ENCODE data around the gene FBXO27.
A peak's percentile ranks its signal among the peaks of the same experiment; 100 is the strongest.
"Not testable (repeated sequence)": the region's sequence is repeated elsewhere in the genome, so short reads cannot be mapped to it uniquely, and the experiment has no call there.

The FBXO27 gene, protein sequence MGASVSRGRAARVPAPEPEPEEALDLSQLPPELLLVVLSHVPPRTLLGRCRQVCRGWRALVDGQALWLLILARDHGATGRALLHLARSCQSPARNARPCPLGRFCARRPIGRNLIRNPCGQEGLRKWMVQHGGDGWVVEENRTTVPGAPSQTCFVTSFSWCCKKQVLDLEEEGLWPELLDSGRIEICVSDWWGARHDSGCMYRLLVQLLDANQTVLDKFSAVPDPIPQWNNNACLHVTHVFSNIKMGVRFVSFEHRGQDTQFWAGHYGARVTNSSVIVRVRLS
- 0 to 0.12 (median 0) reads per million in 18 experiments for total RNA-seq

DNA sequence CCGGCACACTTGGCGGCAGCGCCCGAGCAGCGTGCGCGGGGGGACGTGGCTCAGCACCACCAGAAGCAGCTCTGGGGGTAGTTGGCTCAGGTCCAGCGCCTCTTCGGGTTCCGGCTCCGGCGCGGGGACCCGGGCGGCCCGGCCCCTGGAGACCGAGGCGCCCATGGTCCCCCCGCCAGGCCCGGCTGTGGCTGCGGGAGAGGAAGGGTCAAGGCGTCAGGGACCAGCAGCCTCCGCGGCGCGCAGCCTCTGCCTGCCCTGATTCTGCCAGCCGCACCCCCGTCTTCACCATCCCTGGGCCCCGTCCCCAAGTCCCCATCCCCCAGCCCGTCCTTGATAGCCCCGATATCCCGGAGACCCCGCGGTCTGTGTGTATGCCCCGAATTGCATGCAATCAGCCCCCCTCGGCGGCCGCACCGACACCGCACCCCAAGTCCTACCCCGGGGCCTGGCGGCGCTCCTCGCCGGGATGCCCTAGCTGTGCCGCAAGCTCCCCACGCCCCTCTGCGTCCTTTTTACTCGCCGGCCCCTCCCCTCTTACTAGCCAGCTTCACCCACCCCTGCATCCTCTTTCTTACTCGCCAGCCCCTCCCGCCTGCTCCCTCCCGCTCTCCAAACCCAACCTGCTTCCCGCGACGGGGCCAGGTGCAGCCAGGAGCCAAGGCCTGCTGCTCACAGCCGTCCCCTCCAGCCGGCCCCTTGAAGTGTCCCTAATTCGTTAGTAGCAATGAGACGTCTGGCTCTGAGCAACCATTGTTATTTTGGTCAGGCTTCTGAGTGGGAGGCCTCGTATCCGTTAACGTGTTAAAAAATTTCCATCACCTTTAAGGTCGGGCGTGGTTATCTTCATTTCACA lies at the start of gene FBXO27:
FBXO27 (minus strand) TSS at position 487 of the 856 bp plus-strand sequence; CDS start at position 165, 322 bp downstream.
- DNase-seq, result no peak

GRCh38 chr19:39080431-39080830 lies 48.1 kb upstream of the FBXO27 start:
- no peak for DNase-seq

DNA sequence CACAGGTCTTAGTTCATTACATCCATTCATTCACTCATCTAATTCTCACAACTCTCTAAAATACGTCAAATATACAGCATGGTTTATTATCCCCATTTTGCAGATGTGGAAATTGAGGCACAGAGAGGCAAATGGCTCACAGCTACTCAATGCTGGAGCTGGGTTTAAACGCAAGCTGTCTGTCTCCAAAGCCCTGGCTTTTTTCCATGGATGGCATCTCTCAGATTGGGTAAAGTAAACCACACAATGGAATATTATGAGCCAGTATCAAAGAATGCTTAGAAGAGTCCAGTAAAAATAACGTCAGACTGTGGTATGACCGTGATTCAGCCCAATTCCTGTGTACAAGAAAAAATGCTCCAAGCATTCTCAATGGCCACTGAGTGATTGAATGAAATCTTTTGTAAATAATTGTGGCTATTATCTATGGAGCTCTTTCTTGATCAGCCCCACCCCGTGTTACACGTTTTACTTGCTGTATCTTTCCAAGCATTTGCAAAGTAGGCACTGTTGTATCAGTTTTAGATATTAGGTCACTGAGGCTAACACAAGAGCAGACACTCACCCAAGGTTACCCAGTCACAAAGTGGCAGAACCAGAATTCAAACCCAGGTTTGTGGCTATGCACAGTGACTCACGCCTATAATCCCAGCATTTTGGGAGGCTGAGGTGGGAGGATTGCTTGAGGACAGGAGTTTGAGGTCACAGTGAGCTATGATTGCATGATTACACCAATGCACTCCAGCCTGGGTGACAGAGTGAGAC lies 46.3 kb upstream of the FBXO27 start:
- DNase-seq, result no peak

DNA sequence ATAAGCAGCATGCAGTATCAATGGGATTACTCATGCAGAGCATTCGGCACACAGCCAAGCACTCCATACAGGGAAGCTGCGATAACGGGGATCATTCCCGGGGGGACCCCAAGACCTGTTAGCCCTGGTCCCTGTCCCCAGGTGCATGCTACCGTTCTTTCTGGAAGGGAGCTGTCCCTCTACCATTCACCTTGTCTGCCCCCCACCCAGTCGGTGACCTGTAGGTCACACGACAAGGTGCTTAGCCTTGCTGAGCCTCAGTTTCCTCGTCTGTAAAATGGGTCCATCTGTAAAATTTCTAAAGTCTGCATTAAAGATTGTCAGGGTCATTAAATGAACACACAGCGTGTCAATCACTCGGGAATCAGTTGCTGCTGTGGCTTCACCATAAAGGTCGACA lies 45.0 kb upstream of the FBXO27 start:
- DNase-seq, result no peak

GRCh38 chr19:39074942-39075341 lies 42.6 kb upstream of the FBXO27 start:
- no peak for DNase-seq

- no peak for DNase-seq
Observed at GRCh38 chr19:39074205-39074692, 41.9 kb upstream of the FBXO27 start.

- no peak for DNase-seq
Observed at GRCh38 chr19:39070888-39071287, 38.5 kb upstream of the FBXO27 start.

DNA sequence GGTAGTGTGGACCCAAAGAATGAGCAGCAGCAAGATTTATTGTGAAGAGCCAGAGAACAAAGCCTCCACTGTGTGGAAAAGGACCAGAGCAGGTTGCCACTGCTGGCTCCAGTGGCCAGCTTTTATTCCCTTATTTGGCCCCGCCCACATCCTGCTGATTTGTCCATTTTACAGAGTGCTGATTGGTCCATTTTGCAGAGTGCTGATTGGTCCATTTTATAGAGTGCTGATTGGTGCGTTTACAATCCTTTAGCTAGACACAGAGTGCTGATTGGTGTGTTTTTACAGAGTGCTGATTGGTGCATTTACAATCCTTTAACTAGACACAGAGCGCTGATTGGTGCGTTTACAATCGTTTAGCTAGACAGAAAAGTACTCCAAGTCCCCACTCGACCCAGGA lies 35.9 kb upstream of the FBXO27 start:
- DNase-seq, result not testable (repeated sequence)

DNA sequence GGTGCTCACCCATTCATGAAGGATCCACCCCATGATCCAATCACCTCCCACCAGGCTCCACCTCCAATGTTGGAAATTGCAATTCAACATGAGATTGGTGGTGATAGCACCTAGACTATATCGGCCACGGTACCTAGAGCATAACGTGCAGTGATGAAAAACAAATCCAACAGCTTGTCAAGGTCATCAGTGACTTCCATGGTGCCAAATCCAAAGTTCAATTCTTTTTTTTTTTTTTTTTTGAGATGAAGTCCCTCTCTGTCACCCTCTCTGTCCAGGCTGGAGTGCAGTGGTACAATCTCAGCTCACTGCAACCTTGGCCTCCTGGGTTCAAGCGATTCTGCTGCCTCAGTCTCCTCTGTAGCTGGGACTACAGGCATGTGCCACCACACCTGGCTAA lies 34.8 kb upstream of the FBXO27 start:
- no peak for DNase-seq

DNA sequence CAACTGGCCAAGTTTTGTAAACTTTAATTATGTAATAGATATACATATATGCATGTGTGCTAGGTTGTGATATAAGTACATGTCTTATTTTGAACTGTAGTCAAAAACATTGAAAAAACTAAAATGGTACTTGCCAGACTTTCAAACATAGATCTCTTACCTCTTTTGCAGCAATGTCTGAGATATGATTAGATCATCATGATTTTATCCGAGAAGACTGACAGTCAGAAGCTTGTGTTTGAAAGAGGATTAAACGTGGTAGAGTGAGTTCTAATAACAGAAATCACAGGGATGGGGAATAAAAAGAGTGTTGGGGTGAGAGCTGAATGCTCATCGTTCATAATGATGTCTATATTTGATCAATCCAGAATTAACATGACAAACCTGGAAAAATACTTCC lies 33.6 kb upstream of the FBXO27 start:
- DNase-seq, result no peak

DNA sequence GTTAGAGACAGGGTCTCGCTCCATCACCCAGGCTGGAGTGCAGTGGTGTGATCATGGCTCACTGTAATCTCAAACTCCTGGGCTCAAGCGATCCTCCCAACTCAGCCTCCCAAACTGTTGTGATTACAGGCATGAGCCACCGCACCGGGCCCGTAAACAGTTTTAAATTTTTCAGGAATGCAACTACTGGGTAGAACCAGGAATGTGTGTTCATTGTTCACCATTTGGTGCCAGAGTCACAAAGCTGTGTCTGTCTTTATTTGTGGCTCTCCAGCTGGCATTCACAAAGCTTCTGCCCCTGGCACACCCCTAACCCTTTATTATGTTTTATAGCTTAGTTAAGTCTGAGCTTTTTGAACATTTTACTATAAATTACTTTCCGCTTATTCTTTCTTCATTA lies 32.1 kb upstream of the FBXO27 start:
- DNase-seq, result no peak

DNA sequence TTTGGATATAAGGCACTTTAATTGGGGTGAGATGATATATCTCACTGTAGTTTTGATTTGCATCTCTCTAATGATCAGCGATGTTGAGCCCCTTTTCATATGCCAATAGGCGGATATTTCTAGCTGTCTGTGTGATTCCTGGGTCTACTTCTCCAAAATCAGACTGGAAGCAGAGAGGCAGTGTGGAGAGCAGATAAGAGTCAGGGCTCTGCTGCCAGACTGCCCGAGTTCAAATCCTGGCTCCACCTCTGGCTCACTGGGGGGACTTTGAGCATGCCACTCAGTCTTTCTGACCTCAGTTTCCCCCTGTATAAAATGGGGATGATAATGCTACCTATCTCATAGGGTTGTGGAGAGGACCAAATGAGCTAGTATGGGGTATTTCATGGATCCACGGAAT lies 27.8 kb upstream of the FBXO27 start:
- no peak for DNase-seq

DNA sequence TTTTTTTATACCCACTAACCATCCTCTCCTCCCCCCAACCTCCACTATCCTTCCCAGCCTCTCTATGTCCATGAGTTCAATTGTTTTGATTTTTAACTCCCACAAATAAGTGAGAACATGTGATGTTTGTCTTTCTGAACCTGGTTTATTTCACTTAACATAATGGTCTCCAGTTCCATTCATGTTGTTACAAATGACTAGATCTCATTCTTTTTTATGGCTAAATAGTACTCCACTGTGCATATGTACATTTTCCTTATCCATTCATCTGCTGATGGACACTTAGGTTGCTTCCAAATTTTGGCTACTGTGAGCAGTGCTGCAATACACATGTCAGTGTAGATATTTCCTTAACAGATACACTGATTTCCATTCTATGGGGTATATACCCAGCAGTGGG lies 27.0 kb upstream of the FBXO27 start:
- DNase-seq, result no peak

DNA sequence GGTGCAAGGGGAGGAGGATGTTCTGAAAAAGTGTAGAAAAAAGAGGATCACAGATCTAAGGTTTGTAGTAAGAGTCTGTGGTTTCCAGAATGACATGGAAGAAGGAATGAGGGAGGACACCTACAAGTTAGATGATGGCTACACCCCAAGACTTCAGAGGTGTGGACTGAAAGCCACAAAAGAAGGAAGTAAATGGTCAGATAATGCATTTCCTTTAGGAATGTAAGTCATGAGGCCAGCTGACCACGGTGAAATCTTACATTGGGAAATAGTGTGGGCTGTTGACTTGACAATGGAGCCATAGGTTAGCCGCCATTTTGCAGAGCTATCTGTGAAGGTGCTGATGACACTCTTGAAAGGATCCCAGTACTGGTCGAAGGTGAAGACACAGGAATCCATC lies 25.3 kb upstream of the FBXO27 start:
- no peak for DNase-seq

DNA sequence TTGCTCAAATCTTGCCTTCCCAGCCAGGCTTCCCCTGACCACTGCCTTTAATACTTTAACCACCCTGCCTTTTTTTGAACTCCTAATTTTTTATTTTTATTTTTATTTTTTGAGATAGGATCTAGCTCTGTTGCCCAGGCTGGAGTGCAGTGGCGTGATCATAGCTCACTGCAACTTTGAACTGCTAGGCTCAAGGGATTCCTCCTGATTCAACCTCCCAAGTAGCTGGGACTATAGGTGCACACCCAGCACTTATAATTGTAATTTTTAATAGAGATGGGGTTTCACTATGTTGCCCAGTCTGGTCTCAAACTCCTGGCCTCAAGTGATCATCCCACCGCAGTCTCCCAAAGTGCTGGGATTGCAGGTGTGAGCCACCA lies 21.7 kb upstream of the FBXO27 start:
- DNase-seq, result no peak

DNA sequence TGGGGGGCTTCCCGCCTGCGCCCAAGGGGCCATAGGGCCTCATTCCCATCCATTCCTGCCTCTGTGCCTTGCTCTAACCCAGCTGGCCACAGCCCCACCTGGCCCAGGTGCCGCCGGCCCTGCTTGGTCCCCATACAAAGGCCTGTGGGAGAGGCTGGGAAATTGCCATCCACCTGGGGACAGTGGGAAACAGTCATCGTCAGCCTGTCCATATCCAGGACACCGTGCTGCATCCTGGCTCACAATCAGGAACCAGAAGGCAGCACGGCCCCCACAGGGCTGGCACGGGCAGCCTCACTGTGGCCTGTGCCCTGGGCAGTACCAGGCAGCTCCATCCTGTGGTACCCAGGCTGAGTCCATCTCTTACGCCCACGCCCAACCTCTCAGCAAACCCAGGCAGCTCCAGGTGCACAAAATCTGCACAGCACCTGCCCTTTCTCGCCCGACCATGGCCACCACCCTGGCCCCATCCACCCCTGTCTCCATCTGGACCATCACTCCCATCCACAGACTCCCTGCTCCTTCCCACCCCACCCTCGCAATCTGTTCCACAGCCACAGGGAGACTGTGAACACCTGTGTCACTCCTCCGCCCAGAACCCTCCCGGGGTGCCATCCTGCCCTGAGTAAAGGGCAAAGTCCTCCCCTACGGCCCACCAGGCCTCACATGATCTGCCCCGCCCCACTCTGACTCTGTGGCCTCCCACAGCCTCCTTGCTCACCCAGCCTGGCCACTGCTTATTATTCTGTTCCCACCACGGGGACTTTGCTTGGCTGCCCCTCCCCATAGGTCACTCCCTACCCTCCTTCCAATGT lies 21.1 kb upstream of the FBXO27 start:
- DNase-seq, result no peak

DNA sequence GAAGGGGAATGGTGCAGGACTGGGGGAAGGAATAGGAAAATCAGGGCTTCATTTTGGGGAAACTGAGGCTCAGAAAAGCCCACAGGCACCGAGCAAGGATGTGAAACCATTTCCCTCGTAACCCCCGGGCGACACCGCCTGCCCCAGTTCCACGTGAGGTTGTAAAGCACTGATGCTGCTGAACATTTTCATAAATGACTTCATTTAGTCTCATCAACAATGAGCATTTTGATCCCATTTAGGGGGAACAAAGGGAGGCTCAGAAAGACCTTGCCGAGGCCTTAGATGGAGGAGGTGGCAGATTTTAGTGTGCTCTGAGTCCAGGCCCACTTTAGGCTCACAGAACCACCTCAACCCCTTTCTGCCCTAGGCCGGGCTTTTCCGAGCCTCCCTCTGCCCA lies 20.5 kb upstream of the FBXO27 start:
- no peak for DNase-seq

- DNase-seq, result peak; percentile 15 to 59
Observed at GRCh38 chr19:39052243-39052746, 19.9 kb upstream of the FBXO27 start.

- DNase-seq, result no peak
Observed at GRCh38 chr19:39047073-39047472, 14.7 kb upstream of the FBXO27 start.

DNA sequence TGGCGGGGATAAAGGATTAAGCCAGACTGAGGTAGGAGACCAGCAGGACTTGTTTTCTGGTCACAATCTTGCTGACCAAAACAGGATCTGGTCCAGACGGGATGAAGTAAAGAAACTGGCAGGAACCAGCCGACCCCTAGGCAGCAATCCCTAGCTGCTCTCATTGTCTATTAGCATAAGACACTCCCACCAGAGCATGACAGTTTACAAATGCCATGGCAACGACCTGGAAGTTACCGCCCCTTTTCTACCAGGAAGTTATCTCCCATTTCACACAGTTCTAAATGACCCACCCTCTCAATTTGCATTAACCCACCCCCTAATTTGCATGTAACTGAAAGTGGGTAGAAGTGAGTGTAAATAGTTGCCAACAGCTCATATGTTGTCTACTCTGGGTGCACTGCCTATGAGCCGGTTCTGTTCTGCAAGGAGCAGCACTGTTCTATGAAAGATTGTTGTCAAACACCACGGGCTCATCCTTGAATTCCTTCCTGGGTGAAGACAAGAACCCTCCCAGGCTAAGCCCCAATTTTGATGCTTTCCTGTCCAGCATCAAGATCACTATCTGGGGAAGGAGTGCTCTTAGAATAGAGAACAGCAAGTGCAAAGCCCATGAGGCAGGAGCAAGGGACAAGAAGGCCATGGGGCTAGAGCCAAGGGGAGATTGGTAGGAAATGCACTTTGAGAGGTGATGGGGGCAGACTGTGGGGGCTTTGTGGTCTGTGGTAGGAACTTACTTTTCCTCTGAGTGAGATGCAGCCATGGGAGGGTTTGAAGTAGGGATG lies 13.9 kb upstream of the FBXO27 start:
- peak in 1 of 2 donors; percentile 2 for DNase-seq

GRCh38 chr19:39045506-39045905 lies 13.2 kb upstream of the FBXO27 start:
- DNase-seq, result no peak
